Testis (tissue), 3 donors: Measurements from ENCODE around the gene NSMCE3. TPM values are rescaled to one million over a fixed set of nuclear protein-coding genes. Genes with fewer than 3 reads are reported as not detected.

Experiments
- DNase-seq: peaks from one replicate; pipeline ENCODE4 v3.0.0-alpha.2; 2019
- H3K27ac ChIP-seq, 2 donors: fragments of 200-600 bp; sonication (generic); one replicate each; pipeline ENCODE4 v1.5.1; 2019
- H3K27me3 ChIP-seq: fragments of 200-600 bp; sonication (generic); one replicate; pipeline ENCODE4 v1.5.1; 2019
- H3K36me3 ChIP-seq: fragments of 200-600 bp; sonication (generic); one replicate; pipeline ENCODE4 v1.5.1; 2017; ENCODE audit warnings: low read depth; ENCODE audit errors: missing control alignments
- H3K4me1 ChIP-seq: fragments of 200-600 bp; sonication (generic); one replicate; pipeline ENCODE4 v1.5.1; 2019
- H3K4me3 ChIP-seq, 2 donors: fragments of 200-600 bp; sonication (generic); one replicate each; pipeline ENCODE4 v1.5.1; 2017 to 2019
- H3K9me3 ChIP-seq: fragments of 200-600 bp; sonication (generic); one replicate; pipeline ENCODE4 v1.5.1; 2017
- CTCF ChIP-seq, 3 experiments: fragments of 450-650 bp in 2 of 3; fragments of 200-600 bp in 1 of 3; sonication (generic) in 1 of 3; IDR thresholded peaks; one replicate each; pipeline ENCODE4 v1.5.1; 2016 to 2019; ENCODE audit warnings: antibody characterized with exemption in 3 of 3, mild to moderate bottlenecking in 2 of 3, moderate library complexity in 1 of 3
- POLR2A ChIP-seq: fragments of 450-650 bp; IDR thresholded peaks from one replicate; pipeline ENCODE4 v1.6.1; 2017; ENCODE audit warnings: antibody characterized with exemption, mild to moderate bottlenecking, moderate library complexity
- WGBS, 2 donors: methylation state at CpG; one replicate each; pipeline ENCODE4 v1.1.5; 2018; 5-methylcytosine and 5-hydroxymethylcytosine counted together
- intact Hi-C: fragments of 100-400 bp; cut with DNase I; formaldehyde crosslinking; loops from one replicate; pipeline ENCODE4 v1.15.1; 2023; ENCODE audit warnings: low total_unique reads
- polyA plus RNA-seq: library from polyadenylated mRNA; stranded (reverse); fragments of 350-450 nt; fragmentation: Illumina TruSeq; extraction: RNeasy Lipid Tissue Mini Kit (QIAGEN cat#74804); gene quantifications from one replicate; pipeline ENCODE4 v1.2.3, GENCODE V29; 2014; ENCODE audit warnings: low read depth, low replicate concordance; ENCODE audit not compliant: insufficient read depth
- total RNA-seq, 2 donors: library from RNA; depleted of rRNA; stranded (reverse); fragments of >200 nt; gene quantifications; one replicate each; pipeline ENCODE4 v1.2.3, GENCODE V29; 2016

The NSMCE3 gene
- total and polyA plus RNA-seq, 3 donors from 2014 or later = 17.8 to 24.8 (median 18.9) TPM

- Histone ChIP-seq H3K27ac (no peak overlapping the region), H3K4me1 (no peaks in the 10 kb centered on the region), H3K9me3 (no peaks in the 10 kb centered on the region), H3K4me3 (no peak overlapping the region), H3K27me3 (no peaks in the 10 kb centered on the region), H3K36me3 (no peaks in the 10 kb centered on the region)
- DNase-seq = no peak
- no peak for TF ChIP-seq CTCF (IDR thresholded peaks at IDR 0.05)
- TF ChIP-seq POLR2A = no peak
- intact Hi-C loops = no loop called here
- WGBS, 2 donors = 93 to 97% methylated on average over 3 of the region's 3 CpGs
These were observed 29.7 kb upstream of the NSMCE3 start for GRCh38 chr15:29299331-29299730.

- intact Hi-C loops = no loop called here
- no peak overlapping the region for H3K4me3 ChIP-seq
- WGBS, 2 donors = 62 to 71% methylated on average over 7 of the region's 7 CpGs
- TF ChIP-seq CTCF (IDR thresholded peaks at IDR 0.05) = no peak
- no peak for TF ChIP-seq POLR2A
- no peak overlapping the region for H3K27ac ChIP-seq
- no peak for DNase-seq
- H3K9me3 ChIP-seq = no peaks in the 10 kb centered on the region
- no peaks in the 10 kb centered on the region for H3K36me3 ChIP-seq
- H3K27me3 ChIP-seq = no peaks in the 10 kb centered on the region
- no peaks in the 10 kb centered on the region for H3K4me1 ChIP-seq
These were observed 25.2 kb upstream of the NSMCE3 start for GRCh38 chr15:29294732-29295325.

DNA sequence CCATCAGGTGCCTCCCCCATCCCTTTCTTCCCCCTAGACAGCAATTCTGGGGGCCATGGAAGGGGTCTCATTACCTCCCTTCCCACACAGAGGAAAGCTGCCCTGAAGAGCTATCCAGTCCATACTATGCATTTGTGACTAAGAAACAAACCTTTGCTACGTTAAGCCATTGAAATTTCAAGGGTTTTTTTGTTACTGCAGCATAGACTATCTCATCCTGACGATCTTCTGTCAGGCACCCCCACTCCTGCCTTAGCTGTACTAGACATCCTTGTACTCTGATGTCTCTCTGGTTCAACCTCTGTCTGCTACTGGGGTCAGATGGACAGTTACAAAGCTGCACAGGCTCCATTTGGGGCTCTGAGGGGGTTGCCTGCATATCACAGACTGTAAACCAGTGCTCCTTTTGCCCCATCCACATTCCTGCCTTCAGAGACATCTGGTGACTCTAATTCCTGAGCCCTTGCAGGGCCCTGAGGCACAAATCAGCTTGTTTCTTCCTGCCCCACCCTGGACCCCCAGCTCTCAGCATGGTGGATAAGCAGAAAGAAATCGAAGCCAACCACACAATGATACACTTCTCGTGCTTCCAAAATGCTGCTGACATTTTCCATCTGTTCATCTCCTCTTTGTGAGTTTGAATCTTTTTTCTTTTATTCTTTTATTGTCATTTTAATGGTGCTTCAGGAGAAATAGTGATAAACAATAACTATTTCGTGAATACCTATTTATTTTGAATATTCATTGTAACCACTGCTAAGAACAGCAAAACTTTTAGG lies 21.6 kb upstream of the NSMCE3 start:
- intact Hi-C loops = no loop called here
- 77 to 78% methylated on average over 5 of the region's 5 CpGs for WGBS, 2 donors
- no peaks in the 10 kb centered on the region for H3K9me3 ChIP-seq
- no peak overlapping the region for H3K27ac ChIP-seq
- DNase-seq = no peak
- H3K4me3 ChIP-seq = no peak overlapping the region
- H3K4me1 ChIP-seq = no peaks in the 10 kb centered on the region
- no peaks in the 10 kb centered on the region for H3K27me3 ChIP-seq
- TF ChIP-seq POLR2A (no peak), CTCF (IDR thresholded peaks at IDR 0.05) (no peak)
- H3K36me3 ChIP-seq = no peaks in the 10 kb centered on the region

GRCh38 chr15:29289173-29289572 lies 19.6 kb upstream of the NSMCE3 start:
- H3K4me3 ChIP-seq = no peak overlapping the region
- H3K27ac ChIP-seq = no peak overlapping the region
- H3K9me3 ChIP-seq = no peaks in the 10 kb centered on the region
- H3K36me3 ChIP-seq = no peaks in the 10 kb centered on the region
- 88 to 96% methylated on average over 3 of the region's 3 CpGs for WGBS, 2 donors
- H3K27me3 ChIP-seq = no peaks in the 10 kb centered on the region
- intact Hi-C loops = no loop called here
- no peak for TF ChIP-seq POLR2A
- no peak for TF ChIP-seq CTCF (IDR thresholded peaks at IDR 0.05)
- DNase-seq = no peak
- no peaks in the 10 kb centered on the region for H3K4me1 ChIP-seq

- intact Hi-C loops = no loop called here
- Histone ChIP-seq H3K36me3 (no peaks in the 10 kb centered on the region), H3K27me3 (no peaks in the 10 kb centered on the region), H3K9me3 (no peaks in the 10 kb centered on the region), H3K27ac (no peak overlapping the region), H3K4me3 (no peak overlapping the region), H3K4me1 (no peaks in the 10 kb centered on the region)
- DNase-seq = no peak
- TF ChIP-seq POLR2A = no peak
- no peak for TF ChIP-seq CTCF (IDR thresholded peaks at IDR 0.05)
These were observed 15.8 kb upstream of the NSMCE3 start for GRCh38 chr15:29285386-29285785.
